H9 (cell line): Measurements from ENCODE around the gene SIK2. TPM values are rescaled to one million over a fixed set of nuclear protein-coding genes. Genes with fewer than 3 reads are reported as not detected.

ENCODE experiments used
- DNase-seq: peaks from one replicate; pipeline ENCODE4 v3.0.0-alpha.2; 2017
- H2AFZ ChIP-seq: one replicate; pipeline ENCODE4 v1.6.1; 2013; ENCODE audit warnings: mild to moderate bottlenecking, low read length, control low read depth, moderate library complexity
- H2AK5ac ChIP-seq: 2 replicates; pipeline ENCODE4 v1.6.1; 2013; ENCODE audit warnings: low read length, control low read depth, mixed read lengths; ENCODE audit not compliant: insufficient read length
- H2BK120ac ChIP-seq: one replicate; pipeline ENCODE4 v1.6.1; 2013; ENCODE audit warnings: low read depth, mild to moderate bottlenecking, low read length, control low read depth, inconsistent platforms; ENCODE audit not compliant: poor library complexity, severe bottlenecking
- H2BK12ac ChIP-seq: 2 replicates; pipeline ENCODE4 v1.6.1; 2013; ENCODE audit warnings: low read length, control low read depth, mixed read lengths, low read depth; ENCODE audit not compliant: insufficient read length
- H2BK15ac ChIP-seq: 2 replicates; pipeline ENCODE4 v1.6.1; 2013; ENCODE audit warnings: low read depth, low read length, control low read depth
- H2BK20ac ChIP-seq: one replicate; pipeline ENCODE4 v1.6.1; 2013; ENCODE audit warnings: low read depth, mild to moderate bottlenecking, low read length, control low read depth, inconsistent platforms; ENCODE audit not compliant: poor library complexity, severe bottlenecking
- H2BK5ac ChIP-seq: 2 replicates; pipeline ENCODE4 v1.6.1; 2013; ENCODE audit warnings: low read length, control low read depth, mixed read lengths; ENCODE audit not compliant: insufficient read length
- H3K14ac ChIP-seq: 2 replicates; pipeline ENCODE4 v1.6.1; 2013; ENCODE audit warnings: low read length, control low read depth; ENCODE audit not compliant: insufficient read depth
- H3K18ac ChIP-seq: 2 replicates; pipeline ENCODE4 v1.6.1; 2013; ENCODE audit warnings: low read depth, mild to moderate bottlenecking, mixed read lengths, low read length, control low read depth; ENCODE audit not compliant: insufficient read length
- H3K23ac ChIP-seq: 2 replicates; pipeline ENCODE4 v1.6.1; 2013; ENCODE audit warnings: low read length, control low read depth, mixed read lengths, low read depth; ENCODE audit not compliant: insufficient read length
- H3K23me2 ChIP-seq: 2 replicates; pipeline ENCODE4 v1.6.1; 2013; ENCODE audit warnings: low read depth, mild to moderate bottlenecking, mixed read lengths, low read length, control low read depth; ENCODE audit not compliant: insufficient read length, poor library complexity, severe bottlenecking
- H3K27ac ChIP-seq: 2 replicates; pipeline ENCODE4 v1.5.1; 2013; ENCODE audit warnings: low read length, control low read depth, mixed read lengths, low read depth; ENCODE audit not compliant: insufficient read length
- H3K27me3 ChIP-seq: 2 replicates; pipeline ENCODE4 v1.6.1; 2013; ENCODE audit warnings: low read length, control low read depth, inconsistent platforms; ENCODE audit not compliant: insufficient read depth
- H3K4ac ChIP-seq: 2 replicates; pipeline ENCODE4 v1.6.1; 2013; ENCODE audit warnings: low read depth, mild to moderate bottlenecking, control low read depth, inconsistent platforms, low read length, moderate library complexity
- H3K4me1 ChIP-seq: 2 replicates; pipeline ENCODE4 v1.6.1; 2013; ENCODE audit warnings: low read length, control low read depth, inconsistent platforms; ENCODE audit not compliant: insufficient read depth
- H3K4me2 ChIP-seq: 2 replicates; pipeline ENCODE4 v1.6.1; 2013; ENCODE audit warnings: low read length, control low read depth, mixed read lengths; ENCODE audit not compliant: insufficient read length, insufficient read depth
- H3K56ac ChIP-seq: 2 replicates; pipeline ENCODE4 v1.6.1; 2013; ENCODE audit warnings: low read depth, mild to moderate bottlenecking, mixed read lengths, low read length, control low read depth; ENCODE audit not compliant: insufficient read length
- H3K79me1 ChIP-seq: 2 replicates; pipeline ENCODE4 v1.6.1; 2013; ENCODE audit warnings: low read depth, mild to moderate bottlenecking, moderate library complexity, low read length, control low read depth, inconsistent platforms; ENCODE audit not compliant: insufficient read depth, poor library complexity, severe bottlenecking
- H3K79me2 ChIP-seq: 2 replicates; pipeline ENCODE4 v1.6.1; 2013; ENCODE audit warnings: low read length, control low read depth, inconsistent platforms; ENCODE audit not compliant: insufficient read depth
- H3K9ac ChIP-seq: 2 replicates; pipeline ENCODE4 v1.6.1; 2013; ENCODE audit warnings: low read length, control low read depth, mixed read lengths; ENCODE audit not compliant: insufficient read length; ENCODE audit errors: extremely low read depth
- H3K9me3 ChIP-seq: one replicate; pipeline ENCODE4 v1.6.1; 2013; ENCODE audit warnings: low read depth, low read length, inconsistent platforms; ENCODE audit not compliant: control insufficient read depth
- H3T11ph ChIP-seq: one replicate; pipeline ENCODE4 v1.6.1; 2013; ENCODE audit warnings: mild to moderate bottlenecking, low read length, control low read depth, inconsistent platforms
- H4K20me1 ChIP-seq: one replicate; pipeline ENCODE4 v1.6.1; 2013; ENCODE audit not compliant: control insufficient read depth, insufficient read length, insufficient read depth
- H4K5ac ChIP-seq: 2 replicates; pipeline ENCODE4 v1.6.1; 2013; ENCODE audit warnings: low read depth, mild to moderate bottlenecking, mixed read lengths, low read length, control low read depth; ENCODE audit not compliant: insufficient read length
- H4K8ac ChIP-seq: replicated peaks from 2 replicates; pipeline ENCODE4 v1.6.1; 2013; ENCODE audit warnings: low read length, control low read depth, mixed read lengths, low read depth; ENCODE audit not compliant: insufficient read length
- H4K91ac ChIP-seq: 2 replicates; pipeline ENCODE4 v1.6.1; 2013; ENCODE audit warnings: low read depth, mild to moderate bottlenecking, moderate library complexity, mixed read lengths, low read length, control low read depth; ENCODE audit not compliant: insufficient read length
- H3K27ac Mint-ChIP-seq, 3 experiments: 2 replicates in 2 of 3; 3 replicates in 1 of 3; pipeline ENCODE4 v1.8.0; 2020 to 2021; ENCODE audit warnings: mixed read lengths in 3 of 3, mild to moderate bottlenecking in 1 of 3, moderate library complexity in 1 of 3
- H3K27me3 Mint-ChIP-seq: 2 replicates; pipeline ENCODE4 v1.8.0; 2021; ENCODE audit warnings: low read depth, mild to moderate bottlenecking, moderate library complexity, mixed read lengths
- H3K36me3 Mint-ChIP-seq, 3 experiments: 2 replicates in 2 of 3; 3 replicates in 1 of 3; pipeline ENCODE4 v1.8.0; 2020 to 2021; ENCODE audit warnings: low read depth in 3 of 3, mixed read lengths in 3 of 3; ENCODE audit not compliant: insufficient read depth in 1 of 3
- H3K4me1 Mint-ChIP-seq, 2 experiments: 2 replicates each; pipeline ENCODE4 v1.8.0; 2020; ENCODE audit warnings: mixed read lengths in 2 of 2
- H3K4me3 Mint-ChIP-seq, 2 experiments: 2 replicates in 1 of 2; 3 replicates in 1 of 2; pipeline ENCODE4 v1.8.0; 2020 to 2021; ENCODE audit warnings: mild to moderate bottlenecking in 2 of 2, mixed read lengths in 2 of 2, moderate library complexity in 1 of 2
- H3K9me3 Mint-ChIP-seq, 2 experiments: 2 replicates in 1 of 2; 3 replicates in 1 of 2; pipeline ENCODE4 v1.8.0; 2020; ENCODE audit warnings: mild to moderate bottlenecking in 2 of 2, mixed read lengths in 2 of 2, moderate library complexity in 1 of 2
- CTCF ChIP-seq: fragments of 200-600 bp; sonication (generic); conservative IDR thresholded peaks from 3 replicates; pipeline ENCODE4 v1.8.0; 2021; ENCODE audit warnings: antibody characterized with exemption, mild to moderate bottlenecking
- WGBS: extraction: QIAGEN DNeasy Blood & Tissue Kit; methylation state at CpG from one replicate; pipeline ENCODE4 v1.1.7; 2013; ENCODE audit warnings: missing lambda C conversion rate, low lambda C conversion rate, mixed read lengths; ENCODE audit not compliant: insufficient read length; ENCODE audit errors: extremely low coverage; 5-methylcytosine and 5-hydroxymethylcytosine counted together
- total RNA-seq: library from RNA; stranded (reverse); gene quantifications from 2 replicates; pipeline ENCODE4 v1.2.1, GENCODE V29; 2021

The SIK2 gene
- total RNA-seq, 1 experiment from 2014 or later = 7.5 TPM

GRCh38 chr11:111607751-111608150 is 5.5 kb downstream of the SIK2 start:
- H3K27ac Mint-ChIP-seq = no peak overlapping the region
- Histone ChIP-seq H4K5ac (no peak overlapping the region), H2AFZ (no peak overlapping the region), H4K20me1 (no peaks in the 10 kb centered on the region), H3K27me3 (peaks cover 7% of the 10 kb centered on the region; the same call in 1 of the 2 replicates), H3K79me2 (no peaks in the 10 kb centered on the region), H3K14ac (no peak overlapping the region), H4K91ac (no peak overlapping the region), H3K18ac (no peak overlapping the region), H2BK5ac (no peak overlapping the region), H3K23ac (no peak overlapping the region), H3K27ac (no peak overlapping the region), H3K23me2 (peaks cover 5% of the 10 kb centered on the region), H3K56ac (no peak overlapping the region), H3K79me1 (no peaks in the 10 kb centered on the region), H2AK5ac (no peak overlapping the region), H3K4me2 (no peak overlapping the region), H2BK12ac (no peak overlapping the region), H3K4ac (no peak overlapping the region), H2BK15ac (no peak overlapping the region), H3K4me1 (peaks cover 3% of the 10 kb centered on the region; the same call in 1 of the 2 replicates), H3K9ac (no peak overlapping the region), H3K9me3 (no peaks in the 10 kb centered on the region), H4K8ac (no peak overlapping the region), H2BK20ac (no peak overlapping the region), H2BK120ac (no peak overlapping the region), H3T11ph (no peak overlapping the region)
- H3K4me1 Mint-ChIP-seq = peaks cover 14 to 17% of the 10 kb centered on the region in 2 experiments
- TF ChIP-seq CTCF = no peak
- peaks cover 13% of the 10 kb centered on the region for H3K27me3 Mint-ChIP-seq
- no peak overlapping the region for H3K4me3 Mint-ChIP-seq
- no peak for DNase-seq
- 100% methylated on average over 3 of the region's 3 CpGs for WGBS
- no peaks in the 10 kb centered on the region; a peak in 1 of 7 replicates for H3K36me3 Mint-ChIP-seq
- H3K9me3 Mint-ChIP-seq = no peaks in the 10 kb centered on the region; a peak in 1 of 5 replicates
